ENCODE results near the gene KLHL29.

The KLHL29 gene

DNA sequence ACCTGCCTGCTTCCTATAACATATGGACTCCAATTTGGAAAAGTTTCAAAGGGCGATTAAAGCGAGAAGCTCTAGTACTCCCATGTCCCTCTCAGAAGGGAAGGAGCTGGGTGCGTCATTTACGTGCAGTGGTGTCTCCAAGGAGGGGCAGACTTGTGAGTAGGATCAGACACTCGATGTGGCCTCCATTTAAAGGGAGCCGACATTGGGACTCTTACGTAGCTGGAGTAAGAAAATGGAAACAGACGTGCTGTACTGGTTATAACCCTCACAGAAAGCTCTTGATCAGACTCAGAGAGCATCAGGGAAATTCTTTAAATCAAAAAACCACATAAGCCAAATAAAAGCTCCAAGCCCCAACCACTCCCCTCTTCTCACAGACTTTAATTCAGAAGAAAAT is 198.5 kb downstream of the KLHL29 start:
- no peak for DNase-seq

DNA sequence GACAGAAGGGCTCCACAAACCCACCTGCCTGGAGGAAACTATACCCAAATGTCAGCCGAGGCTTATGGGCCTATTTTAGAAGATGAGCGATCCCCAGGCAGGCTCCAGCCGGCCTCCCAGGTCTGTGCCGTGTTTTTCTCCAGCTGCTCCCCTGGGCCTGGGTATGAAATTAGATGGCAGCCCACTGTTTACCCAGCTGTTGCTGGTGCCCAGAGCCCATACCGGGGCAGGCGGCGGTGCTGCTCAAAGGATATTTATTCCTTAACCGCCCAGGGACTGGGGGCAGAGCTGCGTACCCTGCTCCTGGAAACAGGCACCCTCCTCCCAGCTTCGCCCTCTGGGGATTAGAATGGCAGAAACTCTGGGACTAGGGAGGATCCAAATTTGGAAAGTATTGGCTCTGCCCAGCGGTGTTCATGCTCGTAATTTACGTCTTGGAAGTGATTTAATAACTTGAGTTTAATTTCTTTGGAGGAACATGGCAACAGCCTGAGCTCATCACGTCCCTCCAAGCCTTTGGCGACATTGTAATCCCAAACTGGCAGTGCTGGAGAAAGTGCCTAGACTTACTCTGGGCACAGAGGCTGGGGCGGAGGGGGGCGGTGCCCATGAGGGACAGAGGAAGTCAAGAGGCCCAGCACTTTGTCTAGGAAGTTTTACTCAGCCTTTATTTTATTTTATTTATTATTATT is 199.2 kb downstream of the KLHL29 start:
- DNase-seq = no peak

DNA sequence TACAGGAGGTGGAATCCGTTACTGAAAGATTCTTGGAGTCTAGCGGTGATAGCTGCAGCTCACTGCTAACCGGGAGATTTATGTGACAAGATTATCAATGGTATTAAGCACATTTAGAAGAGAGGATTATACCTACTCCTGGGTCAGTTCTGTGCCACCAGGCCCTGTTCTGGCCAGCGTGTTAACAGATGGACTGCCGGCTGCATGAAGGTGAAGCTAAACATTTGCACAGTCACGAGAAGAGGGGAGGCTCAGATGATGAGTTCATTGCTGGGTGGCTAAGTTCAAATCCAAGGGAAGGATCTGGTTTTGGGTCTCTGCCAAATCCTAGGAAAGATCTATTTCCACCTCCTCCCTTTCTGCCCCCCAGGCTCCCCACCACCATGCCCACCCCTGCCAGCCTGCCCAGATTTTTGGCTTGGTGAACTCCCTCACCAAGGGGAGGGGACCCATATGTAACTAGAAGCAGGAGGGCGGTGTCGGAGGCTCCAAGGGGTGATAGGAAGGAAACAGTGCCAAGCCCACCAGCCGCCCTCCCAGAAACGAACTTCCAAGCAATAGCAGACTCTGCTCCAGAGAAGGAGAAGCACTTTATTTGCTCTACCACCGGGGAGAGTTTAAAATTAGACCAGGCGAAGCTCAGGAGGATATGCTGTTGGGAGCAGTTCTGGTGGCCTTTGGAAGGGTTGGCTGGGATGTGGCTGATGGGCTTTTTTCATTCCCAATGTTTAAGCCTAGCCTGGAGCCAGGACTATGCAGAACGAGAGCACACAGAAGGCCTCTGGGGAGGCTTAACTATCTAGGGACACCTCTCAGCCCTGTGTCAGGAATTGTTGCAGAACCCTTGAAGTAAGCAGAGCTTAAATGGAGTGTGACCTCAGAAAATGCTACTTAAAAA is 200.5 kb downstream of the KLHL29 start:
- DNase-seq = no peak

DNA sequence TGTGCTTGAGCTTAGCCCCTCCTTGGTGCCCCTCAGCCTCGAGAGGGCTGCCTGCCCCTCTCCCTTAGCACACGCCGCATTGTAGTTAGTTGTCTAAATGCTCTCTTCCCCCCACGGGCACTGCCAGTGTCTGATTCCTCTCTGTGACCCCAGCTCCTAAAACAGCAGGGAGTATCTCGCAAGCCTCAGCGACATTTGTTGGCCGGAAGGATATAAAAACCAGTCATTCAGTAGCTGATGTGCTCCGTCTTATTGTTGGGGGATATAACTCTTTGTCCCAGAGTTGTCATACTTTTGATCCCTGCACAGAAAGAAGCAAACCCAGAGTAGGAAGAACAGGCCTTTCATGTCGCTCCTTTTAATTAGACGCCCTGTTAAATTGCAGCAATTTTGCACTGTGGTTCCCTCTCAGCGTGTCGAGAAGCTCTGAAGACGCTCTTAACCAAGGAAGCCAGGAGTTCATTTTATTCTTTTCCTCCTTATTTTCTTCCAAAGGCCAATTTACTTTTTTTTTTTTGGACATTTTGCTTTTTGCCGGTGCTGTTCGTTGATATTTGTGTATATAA is 201.8 kb downstream of the KLHL29 start:
- no peak for DNase-seq

DNA sequence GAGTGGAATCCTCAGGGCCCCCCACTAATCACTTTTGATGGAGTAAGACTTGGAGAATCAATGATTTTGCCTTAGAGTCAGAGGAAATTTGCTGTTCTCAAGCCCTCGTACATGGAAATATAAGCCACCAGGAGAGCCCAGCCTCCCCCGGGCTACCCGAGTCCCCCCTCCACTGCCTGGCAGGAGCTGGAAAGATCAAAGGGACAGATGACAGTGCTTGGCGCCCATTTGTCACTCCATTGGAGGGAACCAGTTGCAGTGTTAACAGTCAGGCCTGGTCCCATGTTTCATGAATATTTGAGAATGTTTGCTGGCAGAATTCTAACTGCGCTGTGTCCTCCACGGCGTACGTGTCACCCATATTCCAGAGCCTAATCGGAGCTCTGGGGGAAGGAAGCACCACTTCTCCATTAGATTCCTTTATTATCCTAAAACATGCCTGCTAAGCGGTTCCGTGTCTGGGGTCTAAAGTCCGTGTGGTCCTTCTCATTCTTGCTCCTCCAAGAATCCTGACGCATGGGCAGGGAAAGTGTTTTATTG is 202.4 kb downstream of the KLHL29 start:
- DNase-seq = no peak

DNA sequence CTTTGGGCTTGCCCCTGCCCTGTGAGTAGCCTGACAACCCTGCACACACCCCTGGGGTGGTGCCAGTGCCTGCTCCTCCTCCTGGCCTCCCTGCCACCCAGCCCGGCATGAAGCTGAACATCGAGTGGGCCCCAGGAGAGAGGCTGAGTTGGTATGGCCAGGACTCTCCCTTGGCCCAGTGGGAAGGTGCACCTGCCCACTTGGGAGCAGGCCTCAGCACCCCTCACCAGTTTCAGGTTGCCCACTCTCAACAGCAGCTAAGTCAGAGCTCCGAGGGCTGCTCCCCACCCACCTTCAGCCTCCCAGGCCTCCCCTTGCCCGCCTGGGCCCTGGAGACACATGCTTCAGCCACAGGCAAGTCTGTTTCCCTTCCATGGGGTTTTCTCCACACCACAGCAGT is 203.1 kb downstream of the KLHL29 start:
- no peak for DNase-seq

DNA sequence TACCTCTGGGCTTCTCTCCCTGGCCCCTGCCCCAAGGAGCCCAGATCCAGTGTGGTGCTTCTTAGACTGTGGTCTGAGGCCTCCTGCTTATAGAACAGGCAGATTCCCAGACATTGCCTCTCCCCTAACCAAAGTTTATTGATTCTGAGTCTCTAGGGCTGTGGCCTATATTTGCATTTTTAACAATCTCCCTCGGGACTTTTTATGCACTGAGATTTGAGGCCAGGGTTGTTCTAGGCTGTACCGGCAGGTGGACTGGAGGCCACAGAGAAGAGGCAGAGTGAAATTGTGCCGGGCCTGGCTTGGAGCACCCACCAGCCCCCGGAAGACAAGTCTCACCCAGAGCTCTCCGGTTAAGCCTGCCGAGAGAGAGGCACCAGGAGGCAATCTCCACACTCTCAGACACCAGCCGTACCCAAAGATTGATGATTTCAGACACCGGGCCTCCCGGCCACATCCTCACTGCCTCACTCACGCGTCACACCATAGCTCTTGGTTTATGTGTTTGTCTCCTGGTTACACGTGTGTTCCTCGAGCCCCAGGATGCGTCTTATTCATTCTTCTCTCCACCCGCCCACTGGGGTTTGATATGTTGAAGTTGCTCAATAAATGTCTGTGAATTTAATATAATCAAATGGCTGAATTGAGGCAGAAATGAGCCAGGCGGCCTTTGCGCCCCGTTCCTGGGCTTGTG is 203.7 kb downstream of the KLHL29 start:
- no peak for DNase-seq

DNA sequence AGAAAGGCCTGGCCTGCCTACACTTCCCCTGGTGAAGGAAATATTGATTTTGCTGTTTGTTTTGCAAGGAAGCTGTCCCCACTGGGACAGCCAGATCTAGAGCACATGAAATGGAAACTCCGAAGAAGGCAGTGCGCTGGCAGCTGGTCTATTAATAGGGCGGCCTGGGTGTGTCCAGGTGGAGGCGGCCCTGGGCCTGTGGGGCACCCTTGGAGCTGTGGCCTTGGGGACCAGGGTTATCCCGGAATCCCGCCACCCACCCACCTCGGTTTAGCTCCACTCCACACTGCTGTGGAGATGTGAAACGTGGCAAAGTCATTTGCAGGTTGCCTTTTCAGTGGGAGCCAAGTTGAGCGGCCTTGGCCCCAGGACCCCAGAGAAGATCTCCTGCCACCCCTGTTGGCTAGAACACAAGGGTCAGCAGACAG is 204.3 kb downstream of the KLHL29 start:
- DNase-seq = no peak

DNA sequence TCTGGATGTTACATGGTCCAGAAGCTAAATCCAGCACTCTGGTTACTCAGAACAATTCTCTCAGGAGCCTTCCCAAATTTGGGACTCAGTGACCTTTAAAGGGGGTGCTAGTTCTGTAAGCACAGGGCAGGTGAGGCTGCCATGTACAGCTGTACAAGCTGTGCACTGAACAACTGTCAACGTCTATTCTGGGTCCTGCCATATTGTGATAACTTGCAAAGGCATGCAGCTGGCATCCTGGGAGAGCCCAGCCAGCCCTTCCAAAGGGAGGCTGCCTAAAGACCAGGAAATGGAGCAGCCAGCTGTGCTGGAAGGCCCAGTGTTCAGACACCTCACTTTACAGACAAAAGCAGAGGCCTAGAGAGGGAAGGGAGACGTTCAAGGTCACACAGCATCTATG is 204.8 kb downstream of the KLHL29 start:
- DNase-seq = no peak

DNA sequence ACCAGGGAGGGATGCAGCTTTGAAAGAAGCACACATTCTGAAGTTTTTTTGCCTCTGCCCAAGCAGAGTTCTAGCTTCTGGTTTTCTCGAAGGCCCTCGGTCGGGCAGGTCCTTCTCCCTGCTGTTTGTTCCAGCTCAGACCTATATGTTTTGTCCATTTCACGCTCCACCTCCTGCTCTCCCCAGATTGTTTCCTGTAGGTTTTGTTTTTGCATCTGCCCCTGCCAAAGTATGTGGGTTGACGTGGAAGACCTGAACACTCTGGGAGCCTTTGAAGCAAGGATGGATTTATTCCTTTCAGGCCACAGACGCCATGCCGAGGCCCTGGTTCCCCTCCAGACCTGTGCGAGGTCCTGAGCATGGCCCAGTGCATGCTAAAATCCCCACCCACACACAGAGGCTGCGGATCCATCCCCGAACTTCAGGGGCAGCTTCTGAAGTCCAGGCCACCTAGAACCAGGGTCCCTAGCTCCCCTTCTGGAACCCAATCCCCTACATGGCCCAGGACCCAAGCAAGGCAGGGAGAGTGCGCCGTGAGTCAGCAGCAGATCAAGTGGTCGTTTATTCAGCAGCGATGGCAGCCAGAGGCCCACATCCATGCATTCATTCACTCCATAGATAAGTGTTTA is 205.4 kb downstream of the KLHL29 start:
- no peak for DNase-seq

DNA sequence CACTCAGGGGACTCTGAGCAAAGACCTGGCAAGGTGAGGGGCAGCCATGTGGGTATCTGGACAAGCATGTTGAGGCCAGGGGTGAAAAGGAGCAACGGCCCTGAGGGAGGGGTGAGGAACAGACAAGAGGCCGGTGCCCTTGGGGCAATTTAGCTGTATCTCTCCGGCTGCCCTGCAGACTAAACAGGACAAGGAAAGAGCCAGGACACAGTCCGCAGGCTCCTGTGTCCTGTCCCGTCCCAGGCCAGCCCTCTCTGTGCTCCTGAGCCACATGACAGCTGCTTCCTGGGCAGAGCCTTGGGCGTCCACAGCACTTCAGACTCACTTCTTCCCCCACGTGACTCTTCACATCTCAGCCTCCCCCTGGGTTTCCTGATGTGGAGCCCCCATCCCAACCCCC is 206.1 kb downstream of the KLHL29 start:
- no peak for DNase-seq

DNA sequence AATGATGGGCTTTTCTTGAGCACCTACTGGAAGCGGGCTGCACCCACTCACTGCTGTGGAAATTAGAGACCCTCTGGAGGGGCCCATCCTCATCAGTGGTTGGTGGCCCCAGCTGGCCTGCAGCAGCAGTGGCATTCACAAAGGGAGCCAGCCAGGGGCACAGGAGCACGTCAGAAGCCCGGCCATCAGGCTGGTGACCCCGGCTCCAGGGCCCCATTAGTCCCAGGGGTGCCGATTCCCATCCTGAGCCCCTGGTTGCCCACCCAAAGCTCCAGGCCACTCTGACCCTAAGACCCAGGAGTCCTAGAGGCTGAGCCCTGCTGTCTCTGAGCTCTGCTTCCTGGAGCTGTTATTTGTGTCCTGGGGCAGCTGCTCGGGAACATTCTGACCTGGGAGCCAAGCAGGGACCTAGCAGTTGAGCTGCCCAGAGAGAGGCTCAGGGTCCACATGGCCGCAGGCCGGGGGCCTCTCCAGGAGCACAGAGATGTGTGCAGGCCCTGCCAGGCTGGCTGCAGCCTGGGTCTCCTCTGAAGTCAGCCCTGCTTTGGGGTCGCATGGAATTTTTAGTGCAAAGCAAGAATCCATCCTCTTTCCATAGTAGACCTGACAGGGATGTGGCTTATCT is 207.2 kb downstream of the KLHL29 start:
- no peak for DNase-seq

DNA sequence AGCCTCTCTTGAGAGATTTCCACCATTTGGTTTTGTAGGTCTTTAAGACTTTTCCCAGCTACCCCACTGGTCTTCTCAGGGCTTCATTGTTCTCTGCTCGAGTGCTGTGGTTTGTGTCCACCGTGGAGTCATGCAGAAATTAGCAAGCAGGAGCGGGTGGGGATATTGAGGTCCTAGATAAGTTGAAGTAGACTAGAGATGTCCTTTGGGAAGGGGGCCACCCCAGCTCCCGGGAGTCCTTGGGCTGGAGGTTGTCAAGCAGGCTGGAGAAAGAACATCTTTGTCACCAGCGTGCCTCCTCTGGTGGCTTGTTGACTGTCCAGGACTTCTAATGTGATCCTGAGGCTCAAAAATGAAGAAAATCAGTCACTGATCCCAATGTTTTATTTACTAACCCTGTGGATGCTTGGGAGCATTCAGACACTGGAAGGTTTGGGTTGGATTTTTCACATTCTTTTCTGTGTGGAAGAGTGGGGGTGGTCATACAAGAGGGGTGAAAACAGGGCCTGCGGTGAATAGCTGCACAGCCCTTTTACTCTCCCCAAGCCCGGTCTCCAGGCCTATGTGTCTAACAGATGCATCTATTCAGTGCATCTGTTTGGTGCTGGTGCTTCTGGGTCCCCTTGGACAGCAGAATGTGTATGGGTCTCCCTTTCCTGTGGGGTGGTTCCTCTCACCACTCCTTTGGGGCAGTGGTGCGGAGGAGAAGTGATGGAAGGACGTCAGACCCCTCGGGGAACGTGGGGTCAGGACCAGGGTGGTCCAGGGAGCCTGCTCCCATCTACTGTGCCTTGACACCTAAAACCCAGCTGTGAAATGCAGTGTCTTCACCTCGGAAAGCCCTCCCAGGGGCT is 208.1 kb downstream of the KLHL29 start:
- DNase-seq = no peak

DNA sequence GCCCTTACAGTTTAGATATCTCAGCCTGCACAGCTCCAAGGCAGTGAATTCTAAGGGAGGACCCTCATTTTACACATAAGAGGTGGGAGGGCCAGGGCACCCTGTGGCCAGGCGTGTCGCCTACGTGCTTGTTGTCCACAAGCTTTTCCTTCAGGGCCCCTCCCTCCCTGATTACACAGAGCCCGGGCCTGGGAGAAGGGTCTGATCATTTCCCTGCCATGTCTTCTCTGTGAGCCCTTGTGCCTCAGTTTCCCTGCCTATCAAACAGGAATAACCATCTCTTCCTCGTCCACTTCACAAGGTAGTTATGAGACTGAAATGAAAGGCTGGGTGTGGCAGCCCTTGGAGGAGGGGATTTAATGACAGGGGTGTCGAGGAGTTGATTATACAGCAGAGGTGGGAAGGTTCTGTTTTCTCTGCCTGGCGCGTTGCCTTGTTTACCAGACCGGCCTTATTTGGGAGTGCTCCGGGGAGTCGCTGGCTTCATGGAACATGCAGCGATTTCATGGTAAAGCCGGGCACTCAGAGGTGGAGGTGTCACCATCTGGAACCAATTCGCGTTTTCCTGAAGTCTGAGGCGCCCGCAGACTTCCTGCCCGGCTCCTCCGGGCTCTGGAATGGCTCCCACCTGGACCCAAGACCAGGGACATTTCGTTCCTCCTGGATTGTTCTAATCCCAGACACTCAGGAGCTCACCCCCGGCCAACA is 208.9 kb downstream of the KLHL29 start:
- no peak for DNase-seq

DNA sequence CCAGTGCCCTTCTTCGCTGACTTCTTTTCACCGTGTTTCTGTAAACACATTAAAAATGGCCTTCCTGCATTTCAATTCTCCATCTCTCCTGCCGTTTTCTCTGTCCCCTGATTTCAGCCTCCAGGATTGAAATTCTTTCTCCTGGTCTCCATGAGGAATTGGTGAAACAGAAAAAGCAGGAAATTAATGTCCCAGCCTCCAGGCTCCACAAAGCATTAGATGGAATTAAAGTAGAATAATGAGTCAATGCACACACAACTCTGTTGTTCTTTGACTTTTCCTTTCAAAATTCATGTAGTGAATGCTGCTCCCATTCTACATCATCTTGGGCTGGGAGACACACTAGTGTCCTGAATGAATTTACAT is 209.5 kb downstream of the KLHL29 start:
- DNase-seq = no peak

DNA sequence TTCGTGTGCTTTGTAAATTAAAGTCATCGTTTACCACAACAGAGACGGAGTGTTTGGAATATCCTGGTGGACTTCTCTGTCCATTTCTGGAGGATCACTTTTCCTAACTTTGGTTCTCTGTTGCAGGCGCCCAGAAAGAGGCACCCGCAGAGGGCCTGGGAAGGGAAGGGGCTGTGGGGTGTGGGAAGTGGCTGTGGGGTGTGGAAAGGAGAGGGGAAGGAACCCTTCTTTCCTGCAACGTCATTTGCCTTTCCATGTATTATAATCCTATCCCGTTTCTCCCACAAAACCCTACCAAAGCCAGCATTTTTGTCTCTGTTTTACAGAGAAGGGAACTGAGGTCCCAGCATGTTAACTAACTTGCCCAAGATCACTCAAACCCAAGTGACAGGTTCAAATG is 210.0 kb downstream of the KLHL29 start:
- DNase-seq = no peak

DNA sequence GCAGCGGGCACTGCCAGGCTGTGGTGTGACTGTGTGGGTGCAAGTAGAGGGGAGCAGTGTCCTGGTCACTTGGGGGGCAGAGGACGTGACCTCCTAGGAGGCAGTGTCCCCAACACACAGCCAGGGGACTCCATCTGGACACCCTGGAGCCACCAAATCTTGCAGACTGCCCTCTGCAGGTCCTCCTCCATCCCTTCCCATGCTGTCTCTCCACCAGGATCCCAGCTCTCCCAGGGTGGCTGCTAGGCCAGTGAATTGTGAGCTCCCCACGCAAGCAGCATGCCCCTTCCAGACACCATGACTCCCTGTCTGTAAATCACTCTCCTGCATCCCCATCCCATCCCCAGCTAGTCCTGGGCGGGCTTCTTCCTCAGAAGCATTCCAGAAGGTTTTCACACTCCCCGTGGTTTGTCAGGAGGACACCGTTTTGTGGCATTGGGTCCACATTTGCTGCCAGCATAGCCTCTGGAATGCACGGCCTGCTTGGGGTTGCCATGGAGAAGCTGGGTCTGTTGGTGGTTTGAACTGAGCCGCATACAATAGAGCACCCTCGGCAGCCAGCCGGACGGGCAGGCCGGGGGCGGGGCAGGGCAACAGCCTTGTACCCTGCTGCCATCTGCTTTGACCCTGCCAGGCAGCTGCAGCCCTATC is 210.7 kb downstream of the KLHL29 start:
- DNase-seq = no peak

DNA sequence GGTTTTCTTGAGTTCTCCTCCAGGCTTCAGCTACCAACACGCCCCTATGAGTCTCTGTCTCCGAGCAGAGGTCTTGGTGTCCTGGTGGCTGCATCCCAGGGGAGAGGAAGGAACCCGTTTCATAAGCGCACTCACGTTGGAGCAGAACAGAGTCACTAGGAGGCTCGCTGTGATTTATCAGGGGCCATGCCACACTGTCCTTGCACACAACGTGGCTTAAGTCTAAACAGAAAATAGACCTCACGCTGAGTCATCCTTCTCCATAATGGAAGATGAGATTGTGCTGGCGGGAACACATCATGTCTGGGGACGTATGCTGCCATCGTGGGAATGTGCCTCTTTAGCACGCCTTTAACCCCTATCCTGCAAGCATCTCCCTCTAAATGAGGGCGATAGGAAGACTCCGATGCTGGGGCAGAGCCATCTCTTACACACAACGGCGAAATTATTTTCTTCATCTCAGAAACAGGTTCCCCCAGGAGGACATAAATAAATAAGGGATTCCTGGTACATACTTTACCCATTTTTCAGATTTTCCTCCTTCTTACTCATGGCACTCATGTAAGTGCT is 211.4 kb downstream of the KLHL29 start:
- no peak for DNase-seq

DNA sequence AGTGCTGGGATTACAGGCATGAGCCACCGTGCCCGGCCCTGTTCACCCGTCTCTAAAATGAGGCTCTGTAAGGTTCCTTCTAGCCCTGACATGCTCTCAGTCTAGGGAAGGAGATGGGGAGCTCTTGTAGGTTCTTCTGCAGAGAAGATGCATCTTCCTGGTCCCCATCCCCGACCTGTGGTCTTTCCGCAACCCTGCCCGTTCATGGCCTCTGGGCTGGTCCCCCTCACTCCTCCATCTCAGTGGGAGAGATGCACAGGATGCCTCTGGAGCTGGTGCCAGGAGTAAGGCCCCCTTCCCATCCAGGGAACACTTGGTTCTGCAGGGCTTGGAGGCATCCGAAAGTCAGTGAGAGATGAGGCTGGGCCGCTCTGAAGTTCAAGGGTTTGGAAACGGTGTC is 212.7 kb downstream of the KLHL29 start:
- no peak for DNase-seq

DNA sequence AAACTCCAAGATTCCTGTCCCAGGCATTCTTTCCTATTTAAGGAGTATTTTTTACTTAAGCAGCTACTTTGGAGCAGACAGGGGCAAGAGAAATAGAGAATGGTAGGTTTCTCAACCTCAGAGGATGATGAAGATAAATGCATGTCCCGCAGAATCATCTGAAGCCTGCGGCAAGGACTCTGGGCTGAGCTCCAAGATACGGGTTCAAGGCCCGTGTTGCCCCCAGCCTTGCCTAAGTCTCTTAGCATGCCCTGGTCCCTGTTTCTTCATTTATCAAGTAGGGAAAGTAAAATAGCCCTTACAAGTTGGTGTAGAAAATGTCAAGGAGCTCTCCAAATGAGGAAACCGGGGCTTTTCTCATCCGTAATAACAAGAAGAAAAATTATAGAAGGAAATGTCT is 214.0 kb downstream of the KLHL29 start:
- no peak for DNase-seq

All from stimulated activated CD4-positive, alpha-beta T cell treated with anti-CD3 and anti-CD28 coated beads, Interleukin-12 subunit alpha, Interleukin-12 subunit beta, amount 100 ng/mL, for 4 hours (primary cell).